Measurements from ENCODE around the gene JMY.

Gene JMY

DNA sequence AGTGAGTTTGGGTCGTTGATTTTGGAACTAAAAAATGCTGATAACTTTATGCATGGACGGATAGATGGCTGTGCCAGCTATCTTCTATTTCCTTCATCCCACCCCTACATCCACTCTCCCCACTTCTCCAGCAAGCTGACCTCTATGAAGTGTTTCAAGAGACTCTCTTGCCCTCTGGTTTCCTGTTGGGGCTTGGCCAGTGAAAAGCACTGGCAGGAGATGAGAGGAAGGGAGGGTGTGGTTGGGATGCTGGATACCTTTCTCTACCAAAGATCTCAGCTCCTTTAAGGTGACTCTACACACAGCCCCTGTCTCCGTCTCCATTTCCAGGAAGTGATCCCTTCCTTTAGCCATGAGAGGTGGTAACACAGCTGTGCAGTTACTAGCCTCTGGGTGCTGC is 30.0 kb upstream of the JMY start:
- no peak overlapping the region for H3K4me3 ChIP-seq (ENCODE audit: low read length, poor library complexity, severe bottlenecking)
- H3K36me3 ChIP-seq (ENCODE audit: insufficient read depth, low read length): no peaks in the 10 kb centered on the region
- no peaks in the 10 kb centered on the region for H4K20me1 ChIP-seq (ENCODE audit: insufficient read depth, low read length, poor library complexity, severe bottlenecking)
- no peak overlapping the region for H2AFZ ChIP-seq (ENCODE audit: low read length)
- H3K4me1 ChIP-seq (ENCODE audit: insufficient read depth, low read length, poor library complexity, severe bottlenecking): no peaks in the 10 kb centered on the region
- no peaks in the 10 kb centered on the region for H3K79me2 ChIP-seq (ENCODE audit: insufficient read depth, low read length)
- TF ChIP-seq EZH2phosphoT487 (IDR thresholded peaks at IDR 0.05; ENCODE audit: borderline replicate concordance): no peak
- no peak overlapping the region for H3K9ac ChIP-seq (ENCODE audit: low read depth, low read length, poor library complexity, severe bottlenecking)
- H3F3A ChIP-seq (ENCODE audit: low read depth): no peaks in the 10 kb centered on the region
- no peaks in the 10 kb centered on the region for H3K27me3 ChIP-seq (ENCODE audit: insufficient read depth, low read length, poor library complexity, severe bottlenecking)
- no peak overlapping the region for H3K4me2 ChIP-seq (ENCODE audit: low read depth, low read length, poor library complexity, severe bottlenecking)
- H3K9me3 ChIP-seq (ENCODE audit: insufficient read depth, low read depth, low read length): no peaks in the 10 kb centered on the region
- no peaks in the 10 kb centered on the region for H3K9me2 ChIP-seq (replicated peaks; ENCODE audit: low read depth, low read length)

DNA sequence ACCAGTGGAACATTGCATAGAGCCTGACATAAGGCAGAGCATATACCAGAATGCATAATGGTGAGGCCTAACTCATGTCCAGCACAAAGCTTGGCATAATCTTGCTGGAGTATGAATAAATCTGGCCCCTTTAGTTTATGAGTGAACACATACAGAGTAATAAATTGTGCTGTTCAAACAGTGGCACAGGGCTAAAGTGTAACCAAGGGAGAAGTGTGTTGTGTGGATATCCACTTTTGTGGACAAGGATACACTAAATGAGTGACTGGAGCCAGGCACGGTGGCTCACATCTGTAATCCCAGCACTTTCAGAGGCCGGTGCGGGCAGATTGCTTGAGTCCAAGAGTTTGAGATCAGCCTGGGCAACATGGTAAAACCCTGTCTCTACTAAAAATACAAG is 29.4 kb upstream of the JMY start:
- no peaks in the 10 kb centered on the region for H3K9me3 ChIP-seq (ENCODE audit: insufficient read depth, low read depth, low read length)
- H4K20me1 ChIP-seq (ENCODE audit: insufficient read depth, low read length, poor library complexity, severe bottlenecking): no peaks in the 10 kb centered on the region
- H3F3A ChIP-seq (ENCODE audit: low read depth): no peaks in the 10 kb centered on the region
- no peaks in the 10 kb centered on the region for H3K4me1 ChIP-seq (ENCODE audit: insufficient read depth, low read length, poor library complexity, severe bottlenecking)
- no peak overlapping the region for H2AFZ ChIP-seq (ENCODE audit: low read length)
- H3K79me2 ChIP-seq (ENCODE audit: insufficient read depth, low read length): no peaks in the 10 kb centered on the region
- no peak overlapping the region for H3K4me2 ChIP-seq (ENCODE audit: low read depth, low read length, poor library complexity, severe bottlenecking)
- TF ChIP-seq, protein P1, sequence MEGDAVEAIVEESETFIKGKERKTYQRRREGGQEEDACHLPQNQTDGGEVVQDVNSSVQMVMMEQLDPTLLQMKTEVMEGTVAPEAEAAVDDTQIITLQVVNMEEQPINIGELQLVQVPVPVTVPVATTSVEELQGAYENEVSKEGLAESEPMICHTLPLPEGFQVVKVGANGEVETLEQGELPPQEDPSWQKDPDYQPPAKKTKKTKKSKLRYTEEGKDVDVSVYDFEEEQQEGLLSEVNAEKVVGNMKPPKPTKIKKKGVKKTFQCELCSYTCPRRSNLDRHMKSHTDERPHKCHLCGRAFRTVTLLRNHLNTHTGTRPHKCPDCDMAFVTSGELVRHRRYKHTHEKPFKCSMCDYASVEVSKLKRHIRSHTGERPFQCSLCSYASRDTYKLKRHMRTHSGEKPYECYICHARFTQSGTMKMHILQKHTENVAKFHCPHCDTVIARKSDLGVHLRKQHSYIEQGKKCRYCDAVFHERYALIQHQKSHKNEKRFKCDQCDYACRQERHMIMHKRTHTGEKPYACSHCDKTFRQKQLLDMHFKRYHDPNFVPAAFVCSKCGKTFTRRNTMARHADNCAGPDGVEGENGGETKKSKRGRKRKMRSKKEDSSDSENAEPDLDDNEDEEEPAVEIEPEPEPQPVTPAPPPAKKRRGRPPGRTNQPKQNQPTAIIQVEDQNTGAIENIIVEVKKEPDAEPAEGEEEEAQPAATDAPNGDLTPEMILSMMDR (conservative IDR thresholded peaks at IDR 0.05; ENCODE audit: low read length): no peak
- TF ChIP-seq EZH2phosphoT487 (IDR thresholded peaks at IDR 0.05; ENCODE audit: borderline replicate concordance): no peak
- no peaks in the 10 kb centered on the region for H3K9me2 ChIP-seq (replicated peaks; ENCODE audit: low read depth, low read length)
- H3K4me3 ChIP-seq (ENCODE audit: low read length, poor library complexity, severe bottlenecking): no peak overlapping the region
- no peaks in the 10 kb centered on the region for H3K36me3 ChIP-seq (ENCODE audit: insufficient read depth, low read length)
- H3K9ac ChIP-seq (ENCODE audit: low read depth, low read length, poor library complexity, severe bottlenecking): no peak overlapping the region
- H3K27me3 ChIP-seq (ENCODE audit: insufficient read depth, low read length, poor library complexity, severe bottlenecking): no peaks in the 10 kb centered on the region

DNA sequence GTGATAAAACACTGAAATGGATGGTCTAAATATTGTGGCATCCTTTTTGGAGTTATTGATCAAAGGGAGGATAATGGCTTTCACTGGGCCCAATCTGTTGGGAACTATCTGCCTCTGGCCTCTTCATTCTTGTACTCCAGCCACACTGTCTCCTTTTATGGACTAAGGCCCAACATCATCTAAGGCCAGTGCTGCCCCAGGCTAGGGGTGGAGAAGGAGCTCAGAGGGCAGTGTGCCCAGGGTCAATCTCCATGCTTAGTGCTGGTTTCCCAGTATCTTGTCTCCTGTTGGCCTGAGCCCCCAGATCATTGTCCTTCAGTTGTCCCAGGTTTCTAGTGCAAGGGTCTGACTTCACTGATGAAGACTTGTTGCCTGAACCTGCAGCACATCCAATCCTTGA is 26.4 kb upstream of the JMY start:
- Histone ChIP-seq H3K4me3 (ENCODE audit: low read length, poor library complexity, severe bottlenecking) (no peak overlapping the region), H4K20me1 (ENCODE audit: insufficient read depth, low read length, poor library complexity, severe bottlenecking) (no peaks in the 10 kb centered on the region), H3K27me3 (ENCODE audit: insufficient read depth, low read length, poor library complexity, severe bottlenecking) (no peaks in the 10 kb centered on the region), H3K36me3 (ENCODE audit: insufficient read depth, low read length) (no peaks in the 10 kb centered on the region), H3K4me2 (ENCODE audit: low read depth, low read length, poor library complexity, severe bottlenecking) (no peak overlapping the region), H2AFZ (ENCODE audit: low read length) (no peak overlapping the region), H3K9ac (ENCODE audit: low read depth, low read length, poor library complexity, severe bottlenecking) (no peak overlapping the region), H3K9me2 (replicated peaks; ENCODE audit: low read depth, low read length) (no peaks in the 10 kb centered on the region), H3K9me3 (ENCODE audit: insufficient read depth, low read depth, low read length) (no peaks in the 10 kb centered on the region), H3K4me1 (ENCODE audit: insufficient read depth, low read length, poor library complexity, severe bottlenecking) (no peaks in the 10 kb centered on the region), H3K79me2 (ENCODE audit: insufficient read depth, low read length) (no peaks in the 10 kb centered on the region), H3F3A (ENCODE audit: low read depth) (no peaks in the 10 kb centered on the region)
- TF ChIP-seq, protein P1 (conservative IDR thresholded peaks at IDR 0.05; ENCODE audit: low read length): no peak
- TF ChIP-seq EZH2phosphoT487 (IDR thresholded peaks at IDR 0.05; ENCODE audit: borderline replicate concordance): no peak

DNA sequence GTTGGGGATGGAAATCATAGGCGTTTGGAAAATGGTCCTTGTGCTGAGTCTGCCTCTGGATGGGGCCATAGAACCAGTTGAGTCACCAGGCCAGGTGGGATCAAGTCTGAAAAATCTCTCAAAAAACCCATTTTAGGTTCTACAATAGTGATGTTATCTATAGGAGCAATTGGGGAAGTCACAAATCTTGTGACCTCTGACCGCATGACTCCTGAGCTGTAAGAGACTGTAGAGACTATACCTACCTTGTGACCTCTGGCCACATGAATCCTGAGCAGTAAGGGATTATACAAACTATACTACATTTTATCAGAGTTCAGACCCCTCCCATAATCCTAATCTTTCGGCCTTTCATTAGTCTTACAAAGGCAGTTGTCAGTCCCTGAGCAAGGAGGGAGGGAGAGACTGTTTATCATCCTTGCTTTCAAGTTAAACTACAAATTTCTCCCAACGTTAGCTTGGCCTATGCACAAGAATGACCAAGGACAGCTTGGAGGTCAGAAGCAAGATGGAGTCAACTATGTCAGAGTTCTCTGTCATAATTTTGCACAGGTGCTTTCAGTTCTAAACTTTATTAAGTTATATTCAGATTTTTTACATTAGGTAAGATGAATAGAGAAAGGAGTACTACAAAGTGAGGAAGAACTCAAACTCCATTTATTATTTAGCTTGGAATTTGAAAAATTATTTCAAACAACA is 11.5 kb upstream of the JMY start:
- H3K79me2 ChIP-seq (ENCODE audit: insufficient read depth, low read length): no peaks in the 10 kb centered on the region
- TF ChIP-seq, protein P1 (conservative IDR thresholded peaks at IDR 0.05; ENCODE audit: low read length): no peak
- TF ChIP-seq EZH2phosphoT487 (IDR thresholded peaks at IDR 0.05; ENCODE audit: borderline replicate concordance): no peak
- H4K20me1 ChIP-seq (ENCODE audit: insufficient read depth, low read length, poor library complexity, severe bottlenecking): no peaks in the 10 kb centered on the region
- H3K9ac ChIP-seq (ENCODE audit: low read depth, low read length, poor library complexity, severe bottlenecking): no peak overlapping the region
- H3K27me3 ChIP-seq (ENCODE audit: insufficient read depth, low read length, poor library complexity, severe bottlenecking): no peaks in the 10 kb centered on the region
- no peak overlapping the region for H3K4me3 ChIP-seq (ENCODE audit: low read length, poor library complexity, severe bottlenecking)
- no peaks in the 10 kb centered on the region for H3K9me3 ChIP-seq (ENCODE audit: insufficient read depth, low read depth, low read length)
- H2AFZ ChIP-seq (ENCODE audit: low read length): no peak overlapping the region
- H3K4me2 ChIP-seq (ENCODE audit: low read depth, low read length, poor library complexity, severe bottlenecking): no peak overlapping the region
- no peaks in the 10 kb centered on the region for H3F3A ChIP-seq (ENCODE audit: low read depth)
- H3K9me2 ChIP-seq (replicated peaks; ENCODE audit: low read depth, low read length): no peaks in the 10 kb centered on the region
- H3K4me1 ChIP-seq (ENCODE audit: insufficient read depth, low read length, poor library complexity, severe bottlenecking): no peaks in the 10 kb centered on the region
- no peaks in the 10 kb centered on the region for H3K36me3 ChIP-seq (ENCODE audit: insufficient read depth, low read length)

All from Loucy (cell line).